K562 (cell line): Measurements from ENCODE around the gene MRPL16. TPM values are rescaled to one million over a fixed set of nuclear protein-coding genes. Genes with fewer than 3 reads are reported as not detected.
A peak's percentile ranks its signal among the peaks of the same experiment; 100 is the strongest.

ENCODE experiments used
- CBX3 ChIP-seq, 2 experiments: IDR thresholded peaks; 1 replicate in 1 of 2; 2 replicates in 1 of 2; pipeline ENCODE4 v1.6.1; 2012; ENCODE audit warnings: inconsistent platforms in 2 of 2, low read length in 2 of 2, borderline replicate concordance in 1 of 2, control low read depth in 1 of 2
- DNMT1 ChIP-seq: fragments of 450-650 bp; IDR thresholded peaks from 2 replicates; pipeline ENCODE4 v1.6.1; 2016; ENCODE audit warnings: antibody characterized with exemption, mild to moderate bottlenecking
- JUN ChIP-seq, 2 experiments: sonication (generic) in 1 of 2; formaldehyde crosslinking in 1 of 2; IDR thresholded peaks; 2 replicates each; pipeline versions ENCODE4 v1.6.1 to v1.8.0; 2012 to 2022; ENCODE audit warnings: borderline replicate concordance in 2 of 2, mild to moderate bottlenecking in 2 of 2, improper control_type of control experiment in 1 of 2, low read depth in 1 of 2, low read length in 1 of 2, missing genetic modification reagents in 1 of 2
- NFATC3 ChIP-seq: fragments of 450-650 bp; IDR thresholded peaks from 2 replicates; pipeline ENCODE4 v1.6.1; 2017; ENCODE audit warnings: mild to moderate bottlenecking
- PHB2 ChIP-seq: fragments of 450-650 bp; IDR thresholded peaks from 2 replicates; pipeline ENCODE4 v1.6.1; 2017; ENCODE audit warnings: low read depth
- THRAP3 ChIP-seq: fragments of 450-650 bp; IDR thresholded peaks from 2 replicates; pipeline ENCODE4 v1.6.1; 2016; ENCODE audit warnings: mild to moderate bottlenecking, inconsistent platforms, borderline replicate concordance
- ZC3H8 ChIP-seq: fragments of 450-650 bp; IDR thresholded peaks from 2 replicates; pipeline ENCODE4 v1.6.1; 2017
- ZFP1 ChIP-seq: fragments of 450-650 bp; formaldehyde crosslinking; IDR thresholded peaks from 2 replicates; pipeline ENCODE4 v1.4.0; 2020; ENCODE audit warnings: mild to moderate bottlenecking, mixed read lengths
- polyA plus RNA-seq, 8 experiments: library from polyadenylated mRNA; depleted of rRNA in 4 of 8; stranded (reverse) in 5 of 8; unstranded in 3 of 8; fragments of >200 nt; fragmentation: Nextera tagmentation in 2 of 8; fragmentation: Illumina TruSeq in 1 of 8; extraction: Ambion mirVana in 2 of 8; extraction: Trizol in 1 of 8; gene quantifications; 2 replicates each; pipeline versions ENCODE4 v1.2.1 to v1.2.3, GENCODE V29; 2011 to 2014; ENCODE audit warnings: inconsistent platforms in 1 of 8, missing spikeins in 1 of 8
- total RNA-seq, 7 experiments: library from RNA; depleted of rRNA in 6 of 7; stranded (reverse); fragments of >200 nt in 6 of 7; fragmentation: Illumina TruSeq in 2 of 7; extraction: Trizol in 2 of 7; gene quantifications; 2 replicates each; pipeline versions ENCODE4 v1.2.1 to v1.2.3, GENCODE V29; 2011 to 2021; ENCODE audit warnings: low replicate concordance in 1 of 7
- TF ChIP-seq, protein P1 (sequence below): fragments of 450-650 bp; formaldehyde crosslinking; IDR thresholded peaks from 2 replicates; pipeline ENCODE4 v1.4.0; 2020; ENCODE audit warnings: mild to moderate bottlenecking, moderate library complexity
- TF ChIP-seq, protein P2 (sequence below): IDR thresholded peaks from 2 replicates; pipeline ENCODE4 v1.6.1; 2012; ENCODE audit warnings: low read depth, low read length, improper control_type of control experiment, borderline replicate concordance
- TF ChIP-seq, protein P3 (sequence below): fragments of 450-650 bp; IDR thresholded peaks from 2 replicates; pipeline ENCODE4 v1.6.1; 2016; ENCODE audit warnings: antibody characterized with exemption

MRPL16 gene
- total and polyA plus RNA-seq, 9 of the 15 experiments (the other 6 are each of a cell fraction or from before 2014, with no cell fraction given) = 63.3 to 209 (median 157) TPM

DNA sequence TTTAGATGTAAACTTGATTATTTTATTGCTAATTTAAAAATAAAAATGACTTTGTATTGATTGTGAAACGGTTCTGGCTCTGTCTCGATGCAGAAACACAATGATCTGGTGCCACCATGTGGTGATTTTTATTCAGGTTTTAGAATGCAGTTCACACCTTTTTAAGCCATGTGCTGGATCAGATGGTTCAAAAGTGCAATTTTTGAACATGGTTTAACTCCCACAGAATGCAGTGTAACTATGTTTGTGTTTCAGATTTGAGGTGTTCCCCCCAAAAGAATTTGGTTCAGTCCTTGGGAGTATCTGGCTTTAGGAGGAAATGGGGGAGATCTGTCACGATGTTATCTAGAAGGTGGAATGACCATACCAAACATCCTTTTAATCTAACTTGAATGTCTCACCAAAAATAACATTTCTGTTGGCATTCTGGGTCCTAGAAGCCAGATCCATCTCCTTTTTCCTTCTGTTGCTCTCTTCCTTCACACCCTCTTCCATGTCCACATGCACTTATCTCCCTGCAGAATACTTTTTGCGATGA is 7.9 kb downstream of the MRPL16 start (continued):
- TF ChIP-seq NFATC3 (0 out of 2 replicates have a peak, but pooled peaks have one; percentile 49), PHB2 (no peak), JUN (IDR thresholded peaks at IDR 0.05; ENCODE audit: borderline replicate concordance, low read depth, low read length) (peak; percentile 52; the same call in 1 of the 2 replicates), JUN (CRISPR knock-in tag; IDR thresholded peaks at IDR 0.05; ENCODE audit: borderline replicate concordance) (no peak), THRAP3 (0 out of 2 replicates have a peak, but pooled peaks have one; percentile 35), CBX3 (IDR thresholded peaks at IDR 0.05; ENCODE audit: borderline replicate concordance in 1 of 2, low read length in 2 of 2) (peak in 1 of 2 experiments; percentile 97; a peak in 2 of 3 replicates), ZC3H8 (0 out of 2 replicates have a peak, but pooled peaks have one; percentile 64), ZFP1 (CRISPR knock-in tag) (no peak), DNMT1 (no peak)
- TF ChIP-seq, protein P1, sequence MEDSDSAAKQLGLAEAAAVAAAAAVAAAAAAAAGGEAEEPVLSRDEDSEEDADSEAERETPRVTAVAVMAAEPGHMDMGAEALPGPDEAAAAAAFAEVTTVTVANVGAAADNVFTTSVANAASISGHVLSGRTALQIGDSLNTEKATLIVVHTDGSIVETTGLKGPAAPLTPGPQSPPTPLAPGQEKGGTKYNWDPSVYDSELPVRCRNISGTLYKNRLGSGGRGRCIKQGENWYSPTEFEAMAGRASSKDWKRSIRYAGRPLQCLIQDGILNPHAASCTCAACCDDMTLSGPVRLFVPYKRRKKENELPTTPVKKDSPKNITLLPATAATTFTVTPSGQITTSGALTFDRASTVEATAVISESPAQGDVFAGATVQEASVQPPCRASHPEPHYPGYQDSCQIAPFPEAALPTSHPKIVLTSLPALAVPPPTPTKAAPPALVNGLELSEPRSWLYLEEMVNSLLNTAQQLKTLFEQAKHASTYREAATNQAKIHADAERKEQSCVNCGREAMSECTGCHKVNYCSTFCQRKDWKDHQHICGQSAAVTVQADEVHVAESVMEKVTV = peak; percentile 69; the same call in 1 of the 2 replicates
- TF ChIP-seq, protein P2, sequence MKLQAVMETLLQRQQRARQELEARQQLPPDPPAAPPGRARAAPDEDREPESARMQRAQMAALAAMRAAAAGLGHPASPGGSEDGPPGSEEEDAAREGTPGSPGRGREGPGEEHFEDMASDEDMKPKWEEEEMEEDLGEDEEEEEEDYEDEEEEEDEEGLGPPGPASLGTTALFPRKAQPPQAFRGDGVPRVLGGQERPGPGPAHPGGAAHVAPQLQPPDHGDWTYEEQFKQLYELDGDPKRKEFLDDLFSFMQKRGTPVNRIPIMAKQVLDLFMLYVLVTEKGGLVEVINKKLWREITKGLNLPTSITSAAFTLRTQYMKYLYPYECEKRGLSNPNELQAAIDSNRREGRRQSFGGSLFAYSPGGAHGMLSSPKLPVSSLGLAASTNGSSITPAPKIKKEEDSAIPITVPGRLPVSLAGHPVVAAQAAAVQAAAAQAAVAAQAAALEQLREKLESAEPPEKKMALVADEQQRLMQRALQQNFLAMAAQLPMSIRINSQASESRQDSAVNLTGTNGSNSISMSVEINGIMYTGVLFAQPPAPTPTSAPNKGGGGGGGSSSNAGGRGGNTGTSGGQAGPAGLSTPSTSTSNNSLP = peak; percentile 72; the same call in 1 of the 2 replicates
- TF ChIP-seq, protein P3, sequence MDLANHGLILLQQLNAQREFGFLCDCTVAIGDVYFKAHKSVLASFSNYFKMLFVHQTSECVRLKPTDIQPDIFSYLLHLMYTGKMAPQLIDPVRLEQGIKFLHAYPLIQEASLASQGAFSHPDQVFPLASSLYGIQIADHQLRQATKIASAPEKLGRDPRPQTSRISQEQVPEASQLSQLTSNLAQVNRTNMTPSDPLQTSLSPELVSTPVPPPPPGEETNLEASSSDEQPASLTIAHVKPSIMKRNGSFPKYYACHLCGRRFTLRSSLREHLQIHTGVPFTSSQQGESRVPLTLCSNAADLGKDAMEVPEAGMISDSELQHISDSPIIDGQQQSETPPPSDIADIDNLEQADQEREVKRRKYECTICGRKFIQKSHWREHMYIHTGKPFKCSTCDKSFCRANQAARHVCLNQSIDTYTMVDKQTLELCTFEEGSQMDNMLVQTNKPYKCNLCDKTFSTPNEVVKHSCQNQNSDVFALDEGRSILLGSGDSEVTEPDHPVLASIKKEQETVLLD = no peak
